Large intestine (tissue), 3 donors: ENCODE data around the gene MRPL17. TPM values are rescaled to one million over a fixed set of nuclear protein-coding genes. Genes with fewer than 3 reads are reported as not detected.

Source experiments
- DNase-seq, 2 donors: peaks; one replicate each; pipeline versions ENCODE4 v3.0.0 to v3.0.0-alpha.2; 2013
- H3K27ac ChIP-seq: one replicate; pipeline ENCODE4 v1.5.1; 2013; ENCODE audit warnings: low read length
- H3K27me3 ChIP-seq: 2 replicates; pipeline ENCODE4 v1.6.1; 2013; ENCODE audit warnings: low read length; ENCODE audit not compliant: control insufficient read depth, insufficient read depth
- H3K36me3 ChIP-seq: 2 replicates; pipeline ENCODE4 v1.6.1; 2013; ENCODE audit warnings: low read length; ENCODE audit not compliant: control insufficient read depth, insufficient read depth
- H3K4me1 ChIP-seq: one replicate; pipeline ENCODE4 v1.6.1; 2013; ENCODE audit warnings: low read length; ENCODE audit not compliant: control insufficient read depth, insufficient read depth
- H3K4me3 ChIP-seq: one replicate; pipeline ENCODE4 v1.5.1; 2013; ENCODE audit warnings: low read length
- H3K9me3 ChIP-seq: one replicate; pipeline ENCODE4 v1.6.1; 2013; ENCODE audit warnings: mild to moderate bottlenecking, low read depth, low read length, moderate library complexity; ENCODE audit not compliant: control insufficient read depth
- WGBS: methylation state at CpG from one replicate; pipeline ENCODE4 v1.1.5; 2013; ENCODE audit warnings: low lambda C conversion rate; ENCODE audit not compliant: insufficient coverage; 5-methylcytosine and 5-hydroxymethylcytosine counted together
- polyA plus RNA-seq: library from polyadenylated mRNA; unstranded; fragments of 120-200 nt; gene quantifications from one replicate; pipeline ENCODE4 v1.2.1, GENCODE V29; 2013

MRPL17 gene
- polyA plus RNA-seq, 1 donor, result 58.3 TPM

DNA sequence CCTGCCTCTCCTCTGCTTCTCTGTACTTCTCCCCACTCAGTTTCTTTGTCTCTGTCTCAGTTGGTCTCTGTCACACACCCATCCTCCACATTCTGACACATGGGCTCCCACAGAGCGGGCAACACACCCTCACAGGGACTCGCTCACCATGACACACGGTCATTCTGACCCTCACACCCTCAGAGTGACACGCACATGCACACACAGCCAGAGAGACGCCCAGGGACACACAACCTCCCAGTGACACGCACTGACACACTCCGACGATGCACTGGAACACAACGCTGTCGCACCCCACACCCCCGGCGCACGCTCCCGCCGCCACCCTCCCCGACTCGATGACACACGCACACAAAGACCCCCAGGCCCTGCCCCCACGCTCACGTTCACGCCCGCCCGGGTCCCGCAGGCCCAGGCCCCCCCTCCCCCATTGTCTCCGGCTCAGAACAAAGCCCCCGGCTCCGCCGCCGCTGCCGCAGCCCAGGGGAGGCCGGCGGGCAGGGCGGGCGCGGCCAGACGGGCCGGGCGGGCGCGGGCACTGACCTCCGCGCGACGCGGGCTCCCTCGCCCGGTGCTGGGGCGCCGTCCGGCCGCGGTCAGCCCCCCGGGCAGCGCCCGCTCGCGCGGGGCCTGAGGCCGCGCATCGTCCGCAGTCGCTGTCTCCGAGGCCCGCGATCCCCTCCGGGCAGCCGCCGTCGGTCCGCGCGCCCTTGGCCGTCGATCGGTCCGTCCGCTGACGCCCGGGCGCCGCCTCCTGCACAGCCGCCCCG is 27.9 kb downstream of the MRPL17 start:
- Histone ChIP-seq H3K4me1 (no peaks in the 10 kb centered on the region), H3K9me3 (no peaks in the 10 kb centered on the region), H3K36me3 (no peaks in the 10 kb centered on the region), H3K4me3 (peak overlapping the region; percentile 50), H3K27ac (peak overlapping the region; percentile 21), H3K27me3 (peaks cover 56% of the 10 kb centered on the region)
- DNase-seq, result peak in 1 of 2 donors; percentile 35
- WGBS, result no CpG with 5 or more reads among the region's 84 CpGs

DNA sequence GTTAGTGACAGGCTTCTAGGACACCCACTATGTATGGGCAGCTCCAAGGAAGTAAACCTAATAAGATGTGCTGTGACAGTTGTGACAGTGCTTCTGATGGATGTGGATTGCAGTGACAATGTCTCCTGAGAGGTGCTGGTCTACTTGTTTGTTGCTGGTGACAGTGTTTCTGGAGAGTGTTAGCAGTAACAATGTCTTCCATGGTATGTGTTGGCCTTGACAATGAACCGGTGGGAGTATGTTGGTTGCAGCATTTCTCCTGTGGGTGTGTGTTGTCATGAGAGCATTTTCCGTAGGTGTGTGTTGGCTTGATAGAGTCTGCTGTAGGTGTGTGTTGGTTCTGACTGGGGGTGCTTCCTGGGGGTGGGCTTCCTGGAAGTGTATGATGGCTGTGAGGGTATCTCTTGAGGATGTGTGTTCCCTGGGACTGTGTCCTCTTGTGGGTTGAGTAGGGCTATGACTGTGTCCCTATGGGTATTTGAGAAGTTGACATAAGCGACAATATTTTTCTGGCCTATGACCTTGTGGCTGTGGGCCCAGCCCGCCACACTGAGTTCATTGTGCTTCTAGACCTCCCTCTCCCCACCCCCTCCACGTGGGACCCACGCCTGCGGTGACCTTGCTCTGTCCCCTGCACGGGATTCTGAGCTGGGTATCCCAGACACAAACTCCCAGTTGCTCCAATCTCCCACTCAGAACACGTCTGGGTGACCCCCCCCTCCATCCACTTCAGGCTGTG is 28.7 kb downstream of the MRPL17 start:
- no CpG with 5 or more reads among the region's 9 CpGs for WGBS

DNA sequence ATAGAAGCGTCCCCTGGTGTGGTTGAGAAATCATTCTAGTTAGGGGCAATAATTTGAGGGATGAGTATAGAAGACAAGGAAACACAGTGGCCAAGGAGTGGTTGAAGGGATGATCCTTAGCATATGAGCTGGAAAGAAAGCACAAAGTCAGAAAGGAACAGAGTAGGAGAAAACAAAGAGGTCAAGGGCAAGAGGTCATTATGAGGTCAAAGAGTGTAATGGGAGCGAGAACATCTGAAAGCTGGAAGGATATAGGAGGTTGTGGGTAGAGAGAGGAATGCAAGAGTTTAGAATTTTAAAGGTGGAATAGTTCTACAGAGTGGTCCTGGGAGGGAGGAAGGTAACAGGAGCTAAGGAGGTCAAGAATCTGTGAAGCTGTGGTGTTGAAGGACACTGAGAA is 29.5 kb downstream of the MRPL17 start:
- DNase-seq, result no peak
- 76% methylated on average over 2 of the region's 2 CpGs for WGBS
- H3K27ac ChIP-seq, result no peak overlapping the region

More for the DNA sequence above, 28.7 kb downstream of the MRPL17 start:
- H3K36me3 ChIP-seq, result no peaks in the 10 kb centered on the region
- H3K4me3 ChIP-seq, result peak overlapping the region; percentile 50
- peak overlapping the region; percentile 21 for H3K27ac ChIP-seq
- no peaks in the 10 kb centered on the region for H3K9me3 ChIP-seq
- H3K27me3 ChIP-seq, result peaks cover 59% of the 10 kb centered on the region
- peak in 1 of 2 donors; percentile 12 for DNase-seq
- no peaks in the 10 kb centered on the region for H3K4me1 ChIP-seq

DNA sequence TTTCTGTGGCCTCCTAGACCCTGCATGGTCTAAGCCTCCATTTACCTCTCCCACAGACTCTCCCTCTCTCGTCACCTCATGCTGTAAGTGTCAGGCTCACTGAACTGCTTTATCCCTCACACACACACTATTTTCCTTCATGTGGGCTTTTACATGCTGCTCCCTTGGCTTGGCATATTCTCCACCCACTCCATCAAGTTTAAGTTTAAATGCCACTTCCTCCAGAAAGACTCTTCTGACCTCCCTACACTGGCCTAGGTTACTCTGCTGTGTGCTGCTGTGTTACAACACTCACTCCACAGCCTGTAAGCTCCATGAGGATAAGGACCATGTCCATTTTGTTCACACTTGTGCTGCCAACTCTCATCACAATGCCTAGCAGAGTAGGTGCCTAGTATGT is 30.0 kb downstream of the MRPL17 start:
- Histone ChIP-seq H3K27ac (no peak overlapping the region), H3K36me3 (no peaks in the 10 kb centered on the region)
- no CpG with 5 or more reads among the region's 1 CpG for WGBS

More for the DNA sequence above, 29.5 kb downstream of the MRPL17 start:
- Histone ChIP-seq H3K4me3 (no peak overlapping the region), H3K36me3 (no peaks in the 10 kb centered on the region), H3K27me3 (peaks cover 57% of the 10 kb centered on the region), H3K4me1 (no peaks in the 10 kb centered on the region), H3K9me3 (no peaks in the 10 kb centered on the region)

DNA sequence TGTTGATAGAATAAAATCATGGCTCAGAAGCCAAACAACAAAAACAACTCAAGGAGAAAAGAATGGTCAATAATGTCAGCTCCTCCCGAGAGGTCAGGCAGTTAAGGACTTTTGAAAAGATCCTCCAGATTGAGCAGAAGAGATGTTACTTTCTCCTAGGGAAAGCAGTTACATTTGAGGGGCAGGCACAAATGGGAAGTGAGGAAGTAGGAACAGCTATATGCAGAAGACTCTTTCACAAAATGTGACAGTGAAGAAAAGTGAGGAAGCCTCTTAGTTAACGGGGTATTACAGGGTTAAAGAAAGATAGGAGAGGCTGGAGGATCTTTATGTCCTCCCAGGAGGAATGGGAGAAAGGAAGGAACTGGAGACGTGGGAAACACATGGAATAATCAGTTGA is 31.0 kb downstream of the MRPL17 start:
- Histone ChIP-seq H3K4me3 (no peak overlapping the region), H3K4me1 (no peaks in the 10 kb centered on the region), H3K9me3 (no peaks in the 10 kb centered on the region), H3K27me3 (peaks cover 50% of the 10 kb centered on the region), H3K36me3 (no peaks in the 10 kb centered on the region), H3K27ac (no peak overlapping the region)
- 86% methylated on average over 2 of the region's 3 CpGs for WGBS
- DNase-seq, result no peak

More for the DNA sequence above, 30.0 kb downstream of the MRPL17 start:
- no peak for DNase-seq
- Histone ChIP-seq H3K9me3 (no peaks in the 10 kb centered on the region), H3K4me1 (no peaks in the 10 kb centered on the region), H3K27me3 (peaks cover 56% of the 10 kb centered on the region), H3K4me3 (no peak overlapping the region)

DNA sequence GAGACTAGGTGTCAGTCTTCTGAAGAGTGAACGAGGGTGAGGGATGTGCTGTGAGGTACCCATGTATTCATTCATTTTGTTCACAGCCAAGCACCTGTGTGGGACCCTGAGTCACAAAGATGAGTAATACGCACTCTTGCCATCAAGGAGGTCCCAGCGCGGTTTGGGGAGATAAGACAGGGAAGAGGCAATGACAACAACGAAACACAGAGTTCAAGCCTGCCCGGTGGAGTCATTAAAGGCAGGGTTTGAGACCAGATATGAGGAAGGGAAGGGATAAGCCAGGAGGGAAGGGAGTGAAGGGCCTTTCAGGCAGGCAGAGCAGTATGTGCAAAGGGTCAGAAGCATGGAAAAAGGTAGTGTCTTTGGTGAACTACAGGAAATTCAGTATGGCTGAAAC is 32.2 kb downstream of the MRPL17 start:
- no peaks in the 10 kb centered on the region for H3K36me3 ChIP-seq
- 21% methylated on average over 2 of the region's 6 CpGs for WGBS
- DNase-seq, result no peak
- H3K4me3 ChIP-seq, result no peak overlapping the region
- no peaks in the 10 kb centered on the region for H3K9me3 ChIP-seq
- H3K27me3 ChIP-seq, result peaks cover 38% of the 10 kb centered on the region
- H3K27ac ChIP-seq, result no peak overlapping the region
- no peaks in the 10 kb centered on the region for H3K4me1 ChIP-seq

DNA sequence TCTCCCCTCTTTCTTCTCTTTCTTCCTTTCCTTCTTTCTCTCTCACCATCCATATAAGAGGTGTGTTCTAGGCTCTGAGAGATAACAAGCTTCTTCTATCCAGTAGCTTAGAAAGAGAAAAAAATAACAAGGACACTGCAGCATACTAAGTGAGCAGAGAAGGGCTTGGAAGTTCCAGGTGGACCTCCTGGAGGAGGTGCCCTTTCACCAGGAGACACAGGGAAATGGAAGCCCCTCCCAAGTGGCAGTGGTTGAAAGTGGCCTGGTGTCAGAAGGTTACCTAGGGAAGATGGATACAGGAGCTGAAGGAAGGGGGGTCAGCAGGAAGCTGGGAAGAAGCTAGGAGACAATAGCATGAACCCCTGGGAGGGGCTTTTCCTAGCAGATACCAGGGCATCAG is 33.0 kb downstream of the MRPL17 start:
- H3K4me1 ChIP-seq, result no peaks in the 10 kb centered on the region
- no peak overlapping the region for H3K27ac ChIP-seq
- peaks cover 34% of the 10 kb centered on the region for H3K27me3 ChIP-seq
- H3K36me3 ChIP-seq, result no peaks in the 10 kb centered on the region
- no peaks in the 10 kb centered on the region for H3K9me3 ChIP-seq
- DNase-seq, result no peak
- no peak overlapping the region for H3K4me3 ChIP-seq

DNA sequence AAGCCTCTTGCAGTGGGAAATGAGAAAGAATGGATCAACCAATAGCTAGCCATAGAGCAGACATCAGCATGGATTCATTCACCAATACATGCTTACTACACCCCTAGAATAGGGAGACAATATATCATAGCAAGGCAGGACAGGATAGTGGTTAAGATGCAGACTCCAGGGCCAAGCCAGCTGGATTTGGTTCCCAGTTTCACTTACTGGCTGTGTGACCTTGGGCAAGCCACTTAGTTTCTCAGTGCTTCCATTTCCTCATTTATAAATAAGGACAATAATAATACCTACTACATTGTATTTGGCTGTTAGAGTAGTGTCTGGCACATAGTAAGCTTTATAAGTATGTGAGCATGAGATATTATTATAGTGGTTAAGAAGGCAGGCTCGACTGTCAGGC is 34.6 kb downstream of the MRPL17 start:
- no peaks in the 10 kb centered on the region for H3K4me1 ChIP-seq
- WGBS, result no CpG with 5 or more reads among the region's 1 CpG
- peaks cover 21% of the 10 kb centered on the region for H3K27me3 ChIP-seq
- no peak overlapping the region for H3K4me3 ChIP-seq
- no peak for DNase-seq
- H3K9me3 ChIP-seq, result no peaks in the 10 kb centered on the region
- no peak overlapping the region for H3K27ac ChIP-seq
- H3K36me3 ChIP-seq, result no peaks in the 10 kb centered on the region

DNA sequence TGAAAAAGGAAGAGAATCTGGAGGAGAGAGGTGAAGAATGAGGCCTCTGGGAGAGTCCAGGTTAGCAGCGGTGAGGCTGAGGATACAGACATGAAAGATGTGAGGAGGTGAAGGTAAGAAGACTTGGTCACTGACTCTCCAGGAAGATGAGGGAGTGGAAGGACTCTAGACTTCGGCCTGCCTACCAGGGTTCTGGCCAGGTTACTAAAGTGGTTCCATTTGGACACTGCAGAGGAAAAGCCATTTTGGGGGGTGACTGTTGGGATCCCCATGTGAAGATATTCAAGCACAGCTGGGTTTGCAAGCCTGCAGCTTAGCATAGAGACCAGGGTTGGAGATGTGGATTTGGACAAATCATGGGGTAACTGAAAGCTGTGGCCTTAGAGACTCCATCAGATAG is 35.3 kb downstream of the MRPL17 start:
- Histone ChIP-seq H3K27me3 (peaks cover 22% of the 10 kb centered on the region), H3K36me3 (no peaks in the 10 kb centered on the region), H3K4me1 (no peaks in the 10 kb centered on the region), H3K4me3 (no peak overlapping the region), H3K9me3 (no peaks in the 10 kb centered on the region), H3K27ac (peak overlapping the region; percentile 48)
- WGBS, result 83% methylated on average over 1 of the region's 2 CpGs
- no peak for DNase-seq

DNA sequence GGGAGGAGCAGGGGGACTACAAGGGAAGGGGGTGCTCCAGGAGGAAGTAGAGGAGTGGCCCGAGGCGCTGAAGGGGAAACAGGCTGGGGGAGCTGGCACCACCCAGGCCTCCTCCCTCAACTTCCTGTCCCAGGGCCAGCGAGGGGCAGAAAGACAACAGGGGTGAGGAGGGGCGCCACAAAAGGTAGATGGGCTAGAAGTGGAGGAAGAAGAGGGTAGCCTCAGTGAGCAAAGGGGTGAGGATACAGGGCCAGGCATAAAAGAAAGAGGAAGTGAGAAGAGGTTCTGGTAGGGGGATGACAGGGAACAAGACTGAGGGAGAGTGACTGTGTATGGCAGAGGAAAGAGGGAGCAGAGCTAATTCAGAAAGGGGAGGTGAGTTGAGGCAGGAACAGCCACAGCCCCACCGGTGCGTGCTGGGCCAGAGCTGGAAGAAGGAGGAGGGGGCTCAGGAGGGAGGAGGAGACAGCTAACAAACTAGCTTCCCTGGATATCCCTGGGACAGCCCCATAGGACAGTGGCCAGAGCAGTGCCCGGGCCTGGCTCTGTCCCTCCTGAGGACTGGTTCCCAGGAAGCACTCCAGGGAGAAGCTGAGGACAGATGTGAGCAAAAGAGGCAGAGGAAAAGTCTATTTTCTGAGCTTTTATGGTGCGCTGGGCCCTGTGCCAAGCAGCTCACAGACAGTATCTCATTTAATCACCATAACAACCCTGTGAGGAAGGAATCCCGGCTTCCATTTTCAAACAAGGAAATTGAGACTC is 36.0 kb downstream of the MRPL17 start:
- Histone ChIP-seq H3K27ac (peak overlapping the region; percentile 48), H3K4me1 (no peaks in the 10 kb centered on the region), H3K9me3 (no peaks in the 10 kb centered on the region), H3K36me3 (no peaks in the 10 kb centered on the region), H3K4me3 (no peak overlapping the region), H3K27me3 (peaks cover 18% of the 10 kb centered on the region)
- no peak for DNase-seq
- 20% methylated on average over 1 of the region's 9 CpGs for WGBS
